GM12878 (cell line): Measurements from ENCODE around the gene CAMKK1.

ENCODE experiments used
- BACH1 ChIP-seq: fragments of 450-650 bp; IDR thresholded peaks from 2 replicates; pipeline ENCODE4 v1.6.1; 2017; ENCODE audit warnings: mild to moderate bottlenecking, borderline replicate concordance
- CTCF ChIP-seq, 3 experiments: IDR thresholded peaks in 2 of 3; conservative IDR thresholded peaks in 1 of 3; 2 replicates each; pipeline ENCODE4 v1.5.1; 2011; ENCODE audit warnings: low read depth in 3 of 3, low read length in 3 of 3, mild to moderate bottlenecking in 3 of 3, control low read depth in 2 of 3, moderate library complexity in 2 of 3, inconsistent platforms in 1 of 3, mixed read lengths in 1 of 3; ENCODE audit not compliant: control insufficient read depth in 2 of 3, insufficient read depth in 1 of 3; ENCODE audit errors: extremely low read depth in 1 of 3
- E2F4 ChIP-seq: IDR thresholded peaks from 2 replicates; pipeline ENCODE4 v1.6.1; 2012; ENCODE audit warnings: low read depth, low read length, improper control_type of control experiment
- POLR2A ChIP-seq: IDR thresholded peaks from 2 replicates; pipeline ENCODE4 v1.6.1; 2011; ENCODE audit warnings: low read depth, mild to moderate bottlenecking, low read length
- SUPT20H ChIP-seq: IDR thresholded peaks from 2 replicates; pipeline ENCODE4 v1.6.1; 2011; ENCODE audit warnings: low read depth, mild to moderate bottlenecking, low read length, moderate library complexity, borderline replicate concordance; ENCODE audit not compliant: control insufficient read depth
- ZZZ3 ChIP-seq: IDR thresholded peaks from 2 replicates; pipeline ENCODE4 v1.6.1; 2011; ENCODE audit warnings: low read depth; ENCODE audit not compliant: control insufficient read depth, insufficient read length
- TF ChIP-seq, protein P1 (sequence below): IDR thresholded peaks from 2 replicates; pipeline ENCODE4 v1.6.1; 2011; ENCODE audit warnings: mild to moderate bottlenecking, low read depth, low read length, moderate library complexity; ENCODE audit not compliant: insufficient replicate concordance

DNA sequence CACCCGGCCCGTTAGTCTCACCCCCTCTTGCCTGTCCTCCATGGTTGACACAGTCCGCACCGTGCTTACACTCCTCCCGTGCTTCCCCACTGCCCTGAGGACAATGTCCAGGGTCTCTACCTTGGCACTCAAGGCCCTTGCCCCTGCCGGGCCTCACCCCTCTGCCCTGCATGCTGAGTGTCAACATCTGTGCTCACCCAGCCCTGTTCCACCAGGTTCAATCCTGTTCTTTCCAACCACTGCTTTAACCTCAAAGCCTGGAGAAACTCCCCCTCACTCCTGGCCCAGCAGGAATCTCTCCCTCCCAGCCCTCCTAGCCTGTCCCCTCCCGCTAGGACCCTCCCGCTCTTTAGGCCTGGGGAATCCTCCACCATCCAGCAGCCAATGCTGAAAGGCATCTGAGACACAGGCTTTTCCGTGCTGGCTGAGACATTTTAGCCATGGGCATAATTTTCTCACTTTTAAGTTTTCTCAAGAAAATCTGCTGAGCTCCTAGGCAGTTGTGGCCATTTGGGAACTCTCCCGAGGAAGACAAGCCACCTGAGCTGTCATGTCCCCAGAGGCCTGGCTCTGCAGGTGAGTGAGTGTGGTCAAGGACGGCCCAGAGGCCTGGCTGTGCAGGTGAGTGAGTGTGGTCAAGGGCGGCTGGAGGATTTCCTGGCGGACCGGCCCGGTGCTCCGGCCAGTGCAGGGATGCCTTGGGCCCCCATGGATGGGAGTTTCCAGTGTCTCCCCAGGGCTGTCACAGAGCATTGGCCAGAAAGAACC, 34.2 kb upstream of the CAMKK1 start:
- TF ChIP-seq E2F4 (no peak), ZZZ3 (no peak), SUPT20H (no peak), POLR2A (no peak), CTCF (IDR thresholded peaks at IDR 0.05 in 2 of 3, conservative IDR thresholded peaks at IDR 0.05 in 1 of 3; ENCODE audit: control insufficient read depth in 2 of 3, extremely low read depth in 1 of 3, insufficient read depth in 1 of 3, low read depth in 3 of 3, low read length in 3 of 3) (no peak), BACH1 (no peak)
- TF ChIP-seq, protein P1, sequence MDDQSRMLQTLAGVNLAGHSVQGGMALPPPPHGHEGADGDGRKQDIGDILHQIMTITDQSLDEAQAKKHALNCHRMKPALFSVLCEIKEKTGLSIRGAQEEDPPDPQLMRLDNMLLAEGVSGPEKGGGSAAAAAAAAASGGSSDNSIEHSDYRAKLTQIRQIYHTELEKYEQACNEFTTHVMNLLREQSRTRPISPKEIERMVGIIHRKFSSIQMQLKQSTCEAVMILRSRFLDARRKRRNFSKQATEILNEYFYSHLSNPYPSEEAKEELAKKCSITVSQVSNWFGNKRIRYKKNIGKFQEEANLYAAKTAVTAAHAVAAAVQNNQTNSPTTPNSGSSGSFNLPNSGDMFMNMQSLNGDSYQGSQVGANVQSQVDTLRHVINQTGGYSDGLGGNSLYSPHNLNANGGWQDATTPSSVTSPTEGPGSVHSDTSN, result no peak
